ENCODE results near the gene TMEM144.

GRCh38 chr4:158250321-158250720 lies 40.0 kb downstream of the TMEM144 start:
- TF ChIP-seq, protein P1, sequence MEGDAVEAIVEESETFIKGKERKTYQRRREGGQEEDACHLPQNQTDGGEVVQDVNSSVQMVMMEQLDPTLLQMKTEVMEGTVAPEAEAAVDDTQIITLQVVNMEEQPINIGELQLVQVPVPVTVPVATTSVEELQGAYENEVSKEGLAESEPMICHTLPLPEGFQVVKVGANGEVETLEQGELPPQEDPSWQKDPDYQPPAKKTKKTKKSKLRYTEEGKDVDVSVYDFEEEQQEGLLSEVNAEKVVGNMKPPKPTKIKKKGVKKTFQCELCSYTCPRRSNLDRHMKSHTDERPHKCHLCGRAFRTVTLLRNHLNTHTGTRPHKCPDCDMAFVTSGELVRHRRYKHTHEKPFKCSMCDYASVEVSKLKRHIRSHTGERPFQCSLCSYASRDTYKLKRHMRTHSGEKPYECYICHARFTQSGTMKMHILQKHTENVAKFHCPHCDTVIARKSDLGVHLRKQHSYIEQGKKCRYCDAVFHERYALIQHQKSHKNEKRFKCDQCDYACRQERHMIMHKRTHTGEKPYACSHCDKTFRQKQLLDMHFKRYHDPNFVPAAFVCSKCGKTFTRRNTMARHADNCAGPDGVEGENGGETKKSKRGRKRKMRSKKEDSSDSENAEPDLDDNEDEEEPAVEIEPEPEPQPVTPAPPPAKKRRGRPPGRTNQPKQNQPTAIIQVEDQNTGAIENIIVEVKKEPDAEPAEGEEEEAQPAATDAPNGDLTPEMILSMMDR (tag by site-specific recombination; IDR thresholded peaks at IDR 0.05), result no peak
- TF ChIP-seq SP2 (tag by site-specific recombination; IDR thresholded peaks at IDR 0.05) (no peak), ZBTB49 (tag by site-specific recombination; IDR thresholded peaks at IDR 0.05; ENCODE audit: low read depth) (no peak)
